Measurements from ENCODE around the gene PPP2R2C. TPM values are rescaled to one million over a fixed set of nuclear protein-coding genes. Genes with fewer than 3 reads are reported as not detected.
A peak's percentile ranks its signal among the peaks of the same experiment; 100 is the strongest.

The PPP2R2C gene
- total and polyA plus RNA-seq, 2 experiments from 2014 or later = not detected

DNA sequence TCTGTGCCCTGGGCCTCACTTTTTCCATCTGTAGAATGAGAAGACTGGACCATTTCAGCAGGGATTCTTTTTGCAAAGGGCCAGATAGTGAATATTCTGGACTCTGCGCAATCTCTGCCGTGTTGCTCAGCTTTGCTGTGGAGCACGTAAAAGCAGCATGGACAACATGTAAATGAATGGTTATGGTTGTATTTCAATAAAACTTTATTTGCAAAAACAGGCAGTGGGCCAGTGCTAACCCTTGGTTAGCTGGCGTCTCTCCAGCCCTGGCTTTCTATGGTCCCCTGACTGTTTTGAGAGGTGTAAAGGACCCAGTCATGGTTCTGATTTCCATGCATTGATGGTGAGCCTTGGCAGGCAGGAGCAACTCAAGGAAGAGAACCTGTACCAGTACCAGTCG is 184.1 kb downstream of the PPP2R2C start:
- in situ Hi-C loops (cut with MboI) = no loop called here
- no peak for TF ChIP-seq EZH2 (IDR thresholded peaks at IDR 0.05; ENCODE audit: insufficient read depth, poor library complexity, severe bottlenecking)
- no peak for TF ChIP-seq EZH2phosphoT487 (IDR thresholded peaks at IDR 0.05; ENCODE audit: insufficient read depth, low read depth)
- no peaks in the 10 kb centered on the region for H3F3A ChIP-seq (ENCODE audit: insufficient read depth)

GRCh38 chr4:6287017-6287788 is 185.2 kb downstream of the PPP2R2C start:
- Histone ChIP-seq H2AFZ (no peak overlapping the region), H3K9me2 (ENCODE audit: insufficient read depth) (no peaks in the 10 kb centered on the region), H3K9me3 (ENCODE audit: low read depth) (no peaks in the 10 kb centered on the region), H3F3A (ENCODE audit: insufficient read depth) (no peaks in the 10 kb centered on the region), H4K20me1 (ENCODE audit: insufficient read depth) (no peaks in the 10 kb centered on the region), H3K4me1 (ENCODE audit: insufficient read depth) (no peaks in the 10 kb centered on the region), H3K4me3 (no peak overlapping the region), H3K36me3 (ENCODE audit: low read depth) (no peaks in the 10 kb centered on the region), H3K4me2 (ENCODE audit: unreplicated experiment) (no peak overlapping the region), H3K27me3 (replicated peaks; ENCODE audit: insufficient read depth) (no peaks in the 10 kb centered on the region), H3K79me2 (ENCODE audit: insufficient read depth) (no peaks in the 10 kb centered on the region), H3K9ac (no peak overlapping the region), H3K27ac (no peak overlapping the region)
- in situ Hi-C loops (cut with MboI) = no loop called here
- 94 to 99% methylated on average over 9 to 16 of the region's 16 CpGs for WGBS, 2 experiments (ENCODE audit: low coverage in 1 of 2, low lambda C conversion rate in 2 of 2, missing lambda C conversion rate in 2 of 2)
- no peak for DNase-seq
- no peak for TF ChIP-seq EZH2phosphoT487 (IDR thresholded peaks at IDR 0.05; ENCODE audit: insufficient read depth, low read depth)

More for the DNA sequence above, 184.1 kb downstream of the PPP2R2C start:
- Histone ChIP-seq H3K36me3 (ENCODE audit: low read depth) (no peaks in the 10 kb centered on the region), H3K9me2 (ENCODE audit: insufficient read depth) (no peaks in the 10 kb centered on the region), H3K9ac (no peak overlapping the region), H3K9me3 (ENCODE audit: low read depth) (no peaks in the 10 kb centered on the region), H2AFZ (no peak overlapping the region), H3K27me3 (replicated peaks; ENCODE audit: insufficient read depth) (no peaks in the 10 kb centered on the region), H3K27ac (no peak overlapping the region), H3K4me1 (ENCODE audit: insufficient read depth) (no peaks in the 10 kb centered on the region), H3K79me2 (ENCODE audit: insufficient read depth) (no peaks in the 10 kb centered on the region), H4K20me1 (ENCODE audit: insufficient read depth) (no peaks in the 10 kb centered on the region), H3K4me2 (ENCODE audit: unreplicated experiment) (no peak overlapping the region), H3K4me3 (no peak overlapping the region)
- 94 to 99% methylated on average over 5 of the region's 5 CpGs for WGBS, 2 experiments (ENCODE audit: low coverage in 1 of 2, low lambda C conversion rate in 2 of 2, missing lambda C conversion rate in 2 of 2)
- no peak for DNase-seq

DNA sequence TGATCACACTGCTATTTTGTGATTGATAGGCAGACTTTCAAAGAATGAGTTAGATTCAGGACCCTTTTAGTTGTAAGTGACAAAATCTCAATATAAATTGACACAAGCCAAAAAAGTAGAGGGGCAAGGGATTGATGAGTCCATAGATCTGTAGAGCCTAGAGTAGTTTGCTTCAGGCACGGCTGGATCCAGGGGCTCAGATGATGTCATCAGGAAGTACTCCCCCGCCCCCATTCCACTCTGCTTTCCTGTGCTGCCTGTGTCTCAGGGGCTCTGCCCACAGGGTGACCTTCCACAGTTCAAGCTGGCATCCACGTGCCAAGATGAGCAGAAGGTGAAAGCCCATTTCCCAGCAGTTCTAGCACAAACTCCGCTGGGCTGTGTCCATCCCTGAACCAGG is 189.1 kb downstream of the PPP2R2C start:
- H3K9me3 ChIP-seq (ENCODE audit: low read depth) = no peaks in the 10 kb centered on the region

GRCh38 chr4:6282314-6282771 is 190.1 kb downstream of the PPP2R2C start:
- H2AFZ ChIP-seq = no peak overlapping the region
- no peaks in the 10 kb centered on the region for H3K9me2 ChIP-seq (ENCODE audit: insufficient read depth)
- H3K9me3 ChIP-seq (ENCODE audit: low read depth) = no peaks in the 10 kb centered on the region
- no peaks in the 10 kb centered on the region for H3K79me2 ChIP-seq (ENCODE audit: insufficient read depth)
- H3K4me3 ChIP-seq = no peak overlapping the region
- DNase-seq = peak; percentile 24
- no peaks in the 10 kb centered on the region for H4K20me1 ChIP-seq (ENCODE audit: insufficient read depth)
- H3K27ac ChIP-seq = no peak overlapping the region
- WGBS, 2 experiments (ENCODE audit: low coverage in 1 of 2, low lambda C conversion rate in 2 of 2, missing lambda C conversion rate in 2 of 2) = 74 to 79% methylated on average over 6 of the region's 6 CpGs
- in situ Hi-C loops (cut with MboI) = no loop called here
- no peak overlapping the region for H3K4me2 ChIP-seq (ENCODE audit: unreplicated experiment)
- H3K36me3 ChIP-seq (ENCODE audit: low read depth) = no peaks in the 10 kb centered on the region; the same call in 1 of the 2 replicates
- TF ChIP-seq EZH2phosphoT487 (IDR thresholded peaks at IDR 0.05; ENCODE audit: insufficient read depth, low read depth) (no peak), EZH2 (IDR thresholded peaks at IDR 0.05; ENCODE audit: insufficient read depth, poor library complexity, severe bottlenecking) (no peak)
- no peaks in the 10 kb centered on the region for H3F3A ChIP-seq (ENCODE audit: insufficient read depth)
- no peaks in the 10 kb centered on the region for H3K27me3 ChIP-seq (replicated peaks; ENCODE audit: insufficient read depth)
- H3K4me1 ChIP-seq (ENCODE audit: insufficient read depth) = no peaks in the 10 kb centered on the region
- H3K9ac ChIP-seq = no peak overlapping the region

More for the DNA sequence above, 189.1 kb downstream of the PPP2R2C start:
- H3F3A ChIP-seq (ENCODE audit: insufficient read depth) = no peaks in the 10 kb centered on the region
- no peak overlapping the region for H3K9ac ChIP-seq
- in situ Hi-C loops (cut with MboI) = no loop called here
- no peak for TF ChIP-seq EZH2phosphoT487 (IDR thresholded peaks at IDR 0.05; ENCODE audit: insufficient read depth, low read depth)
- no peak for TF ChIP-seq EZH2 (IDR thresholded peaks at IDR 0.05; ENCODE audit: insufficient read depth, poor library complexity, severe bottlenecking)
- no peak for DNase-seq
- H3K27me3 ChIP-seq (replicated peaks; ENCODE audit: insufficient read depth) = no peaks in the 10 kb centered on the region
- H3K79me2 ChIP-seq (ENCODE audit: insufficient read depth) = no peaks in the 10 kb centered on the region
- no peaks in the 10 kb centered on the region for H3K4me1 ChIP-seq (ENCODE audit: insufficient read depth)
- H2AFZ ChIP-seq = no peak overlapping the region
- no peaks in the 10 kb centered on the region for H4K20me1 ChIP-seq (ENCODE audit: insufficient read depth)
- 87 to 88% methylated on average over 4 of the region's 4 CpGs for WGBS, 2 experiments (ENCODE audit: low coverage in 1 of 2, low lambda C conversion rate in 2 of 2, missing lambda C conversion rate in 2 of 2)
- H3K27ac ChIP-seq = no peak overlapping the region
- H3K9me2 ChIP-seq (ENCODE audit: insufficient read depth) = no peaks in the 10 kb centered on the region
- no peak overlapping the region for H3K4me2 ChIP-seq (ENCODE audit: unreplicated experiment)
- H3K4me3 ChIP-seq = no peak overlapping the region
- no peaks in the 10 kb centered on the region; the same call in 1 of the 2 replicates for H3K36me3 ChIP-seq (ENCODE audit: low read depth)
